Endodermal cell (in vitro differentiated cells): Measurements from ENCODE around the gene MDFIC. TPM values are rescaled to one million over a fixed set of nuclear protein-coding genes. Genes with fewer than 3 reads are reported as not detected.

ENCODE experiments used
- DNase-seq: peaks from one replicate; pipeline ENCODE4 v3.0.0-alpha.2; 2017
- H3K27ac ChIP-seq: 2 replicates; pipeline ENCODE4 v1.5.1; 2013; ENCODE audit warnings: mild to moderate bottlenecking, low read depth, low read length, moderate library complexity
- H3K27me3 ChIP-seq: 2 replicates; pipeline ENCODE4 v1.6.1; 2013; ENCODE audit warnings: mild to moderate bottlenecking, low read length, moderate library complexity; ENCODE audit not compliant: insufficient read depth, control insufficient read depth, poor library complexity, severe bottlenecking
- H3K36me3 ChIP-seq: 2 replicates; pipeline ENCODE4 v1.7.0; 2013; ENCODE audit warnings: mild to moderate bottlenecking, low read length, moderate library complexity; ENCODE audit not compliant: control insufficient read depth, insufficient read depth
- H3K4me1 ChIP-seq: one replicate; pipeline ENCODE4 v1.7.0; 2013; ENCODE audit warnings: low read length; ENCODE audit not compliant: control insufficient read depth, insufficient read depth
- H3K4me3 ChIP-seq: 2 replicates; pipeline ENCODE4 v1.5.1; 2013; ENCODE audit warnings: mild to moderate bottlenecking, low read length, moderate library complexity
- H3K9ac ChIP-seq: 2 replicates; pipeline ENCODE4 v1.6.1; 2013; ENCODE audit warnings: mild to moderate bottlenecking, low read length, moderate library complexity; ENCODE audit not compliant: poor library complexity, severe bottlenecking; ENCODE audit errors: extremely low read depth
- H3K9me3 ChIP-seq: 2 replicates; pipeline ENCODE4 v1.6.1; 2013; ENCODE audit warnings: mild to moderate bottlenecking, low read length, moderate library complexity; ENCODE audit not compliant: control insufficient read depth
- H3K27ac Mint-ChIP-seq: 2 replicates; pipeline ENCODE4 v1.8.0; 2020; ENCODE audit warnings: mixed read lengths
- H3K27me3 Mint-ChIP-seq: 2 replicates; pipeline ENCODE4 v1.8.0; 2021; ENCODE audit warnings: mild to moderate bottlenecking, mixed read lengths; ENCODE audit not compliant: insufficient read depth
- H3K36me3 Mint-ChIP-seq: 2 replicates; pipeline ENCODE4 v1.8.0; 2020; ENCODE audit warnings: low read depth, mixed read lengths
- H3K4me1 Mint-ChIP-seq: 2 replicates; pipeline ENCODE4 v1.8.0; 2020; ENCODE audit warnings: mixed read lengths
- H3K4me3 Mint-ChIP-seq: 2 replicates; pipeline ENCODE4 v1.8.0; 2020; ENCODE audit warnings: mild to moderate bottlenecking, moderate library complexity, mixed read lengths
- H3K9me3 Mint-ChIP-seq: 2 replicates; pipeline ENCODE4 v1.8.0; 2020; ENCODE audit warnings: mild to moderate bottlenecking, mixed read lengths
- CTCF ChIP-seq: fragments of 200-600 bp; sonication (generic); conservative IDR thresholded peaks from 2 replicates; pipeline ENCODE4 v1.5.0; 2021; ENCODE audit warnings: antibody characterized with exemption, mild to moderate bottlenecking
- WGBS, 2 experiments: methylation state at CpG; one replicate each; pipeline versions ENCODE4 v1.1.5 to v1.1.7; 2013; ENCODE audit warnings: missing lambda C conversion rate in 2 of 2, mixed read lengths in 1 of 2; ENCODE audit not compliant: insufficient coverage in 1 of 2, insufficient read length in 1 of 2; 5-methylcytosine and 5-hydroxymethylcytosine counted together
- total RNA-seq, 2 donors: library from RNA; stranded (reverse); fragmentation: NEBNext Ultra II Directional in 1 of 2; extraction: Animal tissue kit (Norgen Biotek cat#: 25700) in 1 of 2; gene quantifications; 2 replicates in 1 of 2; 3 replicates in 1 of 2; pipeline ENCODE4 v1.2.1, GENCODE V29; 2021

MDFIC gene
- total RNA-seq, 2 donors from 2014 or later = 7.4 to 15.1 TPM

GRCh38 chr7:114901771-114902170, 20.1 kb upstream of the MDFIC start:
- TF ChIP-seq CTCF = no peak
- no peak for DNase-seq
- Mint-ChIP-seq H3K27ac (no peak overlapping the region), H3K36me3 (no peaks in the 10 kb centered on the region), H3K9me3 (no peaks in the 10 kb centered on the region), H3K4me3 (no peak overlapping the region), H3K4me1 (no peaks in the 10 kb centered on the region), H3K27me3 (no peaks in the 10 kb centered on the region)
- Histone ChIP-seq H3K9me3 (no peaks in the 10 kb centered on the region), H3K27ac (no peak overlapping the region), H3K36me3 (no peaks in the 10 kb centered on the region), H3K9ac (no peak overlapping the region), H3K4me3 (no peak overlapping the region), H3K4me1 (no peaks in the 10 kb centered on the region), H3K27me3 (no peaks in the 10 kb centered on the region)
- 81% methylated on average over 1 of the region's 1 CpG; no CpG with 5 or more reads in 1 of the 2 experiments for WGBS, 2 experiments

GRCh38 chr7:114903131-114903530, 18.8 kb upstream of the MDFIC start:
- Histone ChIP-seq H3K27me3 (no peaks in the 10 kb centered on the region), H3K4me1 (no peaks in the 10 kb centered on the region), H3K4me3 (no peak overlapping the region), H3K36me3 (no peaks in the 10 kb centered on the region), H3K9ac (no peak overlapping the region), H3K9me3 (no peaks in the 10 kb centered on the region), H3K27ac (no peak overlapping the region)
- no peak for TF ChIP-seq CTCF
- no peak for DNase-seq
- WGBS, 2 experiments = 94 to 100% methylated on average over 2 of the region's 2 CpGs
- no peaks in the 10 kb centered on the region for H3K4me1 Mint-ChIP-seq
- H3K27me3 Mint-ChIP-seq = no peaks in the 10 kb centered on the region
- H3K4me3 Mint-ChIP-seq = no peak overlapping the region
- no peaks in the 10 kb centered on the region for H3K9me3 Mint-ChIP-seq
- no peak overlapping the region for H3K27ac Mint-ChIP-seq
- no peaks in the 10 kb centered on the region for H3K36me3 Mint-ChIP-seq

GRCh38 chr7:114910787-114911186, 11.1 kb upstream of the MDFIC start:
- no peaks in the 10 kb centered on the region for H3K27me3 Mint-ChIP-seq
- WGBS, 2 experiments = 71 to 87% methylated on average over 1 to 2 of the region's 2 CpGs
- Histone ChIP-seq H3K9me3 (no peaks in the 10 kb centered on the region), H3K9ac (no peak overlapping the region), H3K4me1 (no peaks in the 10 kb centered on the region), H3K36me3 (no peaks in the 10 kb centered on the region), H3K27ac (no peak overlapping the region), H3K27me3 (no peaks in the 10 kb centered on the region), H3K4me3 (no peak overlapping the region)
- DNase-seq = no peak
- no peak overlapping the region for H3K27ac Mint-ChIP-seq
- H3K4me1 Mint-ChIP-seq = no peaks in the 10 kb centered on the region
- H3K36me3 Mint-ChIP-seq = no peaks in the 10 kb centered on the region
- no peak for TF ChIP-seq CTCF
- H3K9me3 Mint-ChIP-seq = no peaks in the 10 kb centered on the region
- H3K4me3 Mint-ChIP-seq = no peak overlapping the region
